Middle frontal gyrus (tissue), 1 donor: ENCODE measurements around the gene PARS2.
A peak's percentile ranks its signal among the peaks of the same experiment; 100 is the strongest.

Experiments used
- DNase-seq: peaks from one replicate; pipeline ENCODE4 v3.0.0-alpha.2; 2015; ENCODE audit warnings: low spot score; ENCODE audit errors: extremely low spot score

PARS2 gene

DNA sequence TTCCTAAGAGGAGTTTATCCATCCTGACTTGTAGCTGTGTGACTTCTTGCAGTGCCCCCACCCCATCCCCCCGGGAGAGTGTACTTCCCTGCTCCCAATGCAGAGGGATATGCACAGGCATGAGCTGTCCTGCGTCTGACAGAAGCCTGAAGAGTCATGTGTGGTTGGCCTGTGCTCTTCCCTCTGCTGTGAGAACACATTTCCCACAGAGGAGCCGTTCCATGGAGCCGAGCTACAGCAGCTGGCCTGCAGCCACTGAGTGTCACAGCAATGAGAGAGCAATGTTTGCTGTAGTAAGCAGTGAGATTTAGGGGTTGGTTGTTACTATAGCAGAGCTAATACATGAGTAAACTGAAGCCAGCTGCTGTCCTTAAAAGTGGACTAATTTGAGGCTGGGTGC, 22.0 kb downstream of the PARS2 start:
- DNase-seq: no peak

- no peak for DNase-seq
These were observed 22.8 kb downstream of the PARS2 start for GRCh38 chr1:54741531-54741930.

DNA sequence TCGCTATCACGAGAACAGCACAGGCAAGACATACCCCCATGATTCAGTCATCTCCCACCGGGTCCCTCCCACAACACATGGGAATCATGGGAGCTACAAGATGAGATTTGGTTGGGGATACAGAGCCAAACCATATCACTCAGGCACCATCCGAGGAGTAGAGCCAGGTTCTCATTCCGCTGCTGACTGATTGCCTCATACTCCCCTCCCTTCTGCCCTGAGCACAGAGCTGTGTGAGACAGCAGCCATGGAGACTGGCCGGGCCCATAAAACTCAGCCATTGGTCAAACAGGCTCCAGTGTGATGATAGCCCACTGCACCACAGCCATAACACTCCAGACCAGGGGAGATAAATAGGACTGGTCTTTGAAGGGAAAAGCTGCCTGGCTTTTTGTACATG, 26.1 kb downstream of the PARS2 start:
- no peak for DNase-seq

DNA sequence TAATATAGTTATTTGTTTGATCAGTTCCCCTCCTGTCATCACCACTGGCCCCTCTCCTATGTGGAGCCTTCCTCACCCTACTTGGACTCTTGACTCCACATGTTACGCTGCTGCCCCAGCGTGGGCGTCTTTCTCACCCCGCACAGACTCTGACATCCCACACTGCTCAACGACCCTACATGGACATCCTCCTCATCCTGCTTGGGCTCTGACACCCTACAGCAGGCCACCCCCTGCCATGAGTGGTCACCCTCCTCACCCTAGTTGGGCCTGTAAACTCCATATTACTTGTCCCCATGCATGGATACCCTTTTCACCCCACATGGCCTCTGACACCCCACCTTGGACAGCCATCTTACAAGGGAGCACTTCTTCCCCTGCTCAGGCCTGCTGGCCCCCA, 27.6 kb downstream of the PARS2 start:
- DNase-seq: no peak

DNA sequence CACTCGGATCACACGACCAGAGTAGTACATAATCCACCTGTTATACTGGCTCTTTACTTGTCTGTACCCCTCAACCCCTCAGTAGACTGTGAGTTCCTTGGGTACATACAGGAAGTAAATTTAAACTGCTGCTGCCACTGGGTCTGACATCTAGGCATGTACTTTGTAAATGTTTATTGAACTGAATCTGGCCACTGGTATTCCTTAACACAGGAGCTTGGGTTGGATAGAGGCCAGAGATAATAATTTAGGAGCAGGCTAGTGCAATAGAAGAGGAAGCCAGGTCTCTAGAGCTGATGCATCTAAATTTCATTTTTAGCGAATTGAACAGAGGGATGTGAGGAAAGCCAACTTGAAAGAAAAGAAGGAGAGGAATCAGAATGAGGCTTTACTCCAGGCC, 36.3 kb downstream of the PARS2 start:
- DNase-seq: no peak

GRCh38 chr1:54724771-54725170, 39.6 kb downstream of the PARS2 start:
- no peak for DNase-seq

- DNase-seq: no peak
These were observed 40.3 kb downstream of the PARS2 start for GRCh38 chr1:54723985-54724384.

- DNase-seq: no peak
These were observed 42.6 kb downstream of the PARS2 start for GRCh38 chr1:54721719-54722118.

DNA sequence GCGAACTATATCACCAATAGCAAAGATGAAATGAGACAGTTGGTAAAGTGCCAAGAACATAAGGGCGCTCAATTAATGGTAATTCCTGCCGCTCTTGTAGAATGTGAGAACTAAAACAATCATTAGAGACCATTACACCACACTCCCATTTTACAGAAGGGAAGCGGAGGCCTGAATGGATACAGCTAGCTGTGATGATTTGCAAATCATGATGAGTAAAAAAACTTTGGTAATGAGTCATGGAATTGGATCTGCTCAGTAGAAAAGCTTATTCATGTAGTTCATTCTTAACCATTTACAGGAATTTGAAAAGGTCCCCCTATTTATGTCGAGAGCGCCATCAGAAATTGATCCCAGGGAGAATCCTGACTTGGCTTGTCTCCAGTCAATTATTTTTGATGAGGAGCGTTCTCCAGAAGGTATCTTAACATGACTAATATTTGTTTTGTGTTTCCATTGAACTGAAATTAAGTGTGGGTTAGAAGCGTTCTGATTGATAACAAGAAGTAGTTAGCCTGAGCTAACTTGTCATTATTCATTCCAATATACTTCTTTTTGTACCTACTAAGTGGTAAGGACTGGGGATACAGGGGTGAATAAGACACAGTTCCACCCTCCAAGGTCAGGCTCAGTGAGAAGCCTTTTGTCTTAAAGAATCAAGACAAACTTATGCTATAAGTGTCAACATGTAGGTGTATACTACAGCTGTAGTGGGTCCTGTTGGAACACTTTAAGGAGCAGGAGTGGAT, 47.9 kb downstream of the PARS2 start:
- no peak for DNase-seq

DNA sequence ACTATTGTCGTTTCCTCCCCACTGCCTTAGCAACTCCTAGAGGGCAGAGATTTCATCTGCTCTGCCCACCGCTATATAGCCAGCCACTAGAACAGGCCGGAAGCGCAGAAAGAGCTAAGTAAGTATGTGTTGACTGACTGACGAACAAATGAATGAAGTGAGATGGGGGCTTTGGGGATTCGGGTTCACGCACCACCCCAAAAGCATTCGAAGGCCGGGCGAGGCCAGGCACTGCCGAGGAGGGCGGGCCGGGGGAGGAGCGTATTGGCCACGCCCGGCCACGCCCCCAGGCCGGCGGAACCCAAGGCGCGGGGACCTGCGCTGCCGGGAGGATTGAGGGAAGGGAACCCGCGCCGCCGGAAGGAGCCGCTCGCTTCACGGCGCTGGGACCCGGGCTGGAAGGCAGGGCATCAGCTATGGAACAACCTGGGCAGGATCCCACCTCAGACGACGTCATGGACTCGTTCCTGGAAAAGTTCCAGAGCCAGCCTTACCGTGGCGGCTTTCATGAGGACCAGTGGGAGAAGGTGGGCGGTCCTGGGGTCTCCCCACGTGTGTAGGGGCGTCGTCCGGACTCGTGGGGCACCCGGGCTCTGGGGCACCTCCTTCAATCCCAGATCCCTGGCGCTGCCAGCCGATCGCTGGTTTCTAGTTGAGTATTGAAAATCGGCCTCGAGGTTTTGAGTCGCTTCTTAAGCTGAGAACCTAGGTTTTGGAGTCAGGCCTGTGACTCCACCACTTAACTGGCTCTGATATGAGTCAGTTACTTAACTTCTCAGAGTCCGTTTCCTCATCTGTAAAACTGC, 48.6 kb downstream of the PARS2 start, which contains the start of gene TTC4:
TTC4 (plus strand) TSS at position 369 of the 806 bp plus-strand sequence; CDS start at position 417, 48 bp downstream.
- DNase-seq: peak; percentile 65

DNA sequence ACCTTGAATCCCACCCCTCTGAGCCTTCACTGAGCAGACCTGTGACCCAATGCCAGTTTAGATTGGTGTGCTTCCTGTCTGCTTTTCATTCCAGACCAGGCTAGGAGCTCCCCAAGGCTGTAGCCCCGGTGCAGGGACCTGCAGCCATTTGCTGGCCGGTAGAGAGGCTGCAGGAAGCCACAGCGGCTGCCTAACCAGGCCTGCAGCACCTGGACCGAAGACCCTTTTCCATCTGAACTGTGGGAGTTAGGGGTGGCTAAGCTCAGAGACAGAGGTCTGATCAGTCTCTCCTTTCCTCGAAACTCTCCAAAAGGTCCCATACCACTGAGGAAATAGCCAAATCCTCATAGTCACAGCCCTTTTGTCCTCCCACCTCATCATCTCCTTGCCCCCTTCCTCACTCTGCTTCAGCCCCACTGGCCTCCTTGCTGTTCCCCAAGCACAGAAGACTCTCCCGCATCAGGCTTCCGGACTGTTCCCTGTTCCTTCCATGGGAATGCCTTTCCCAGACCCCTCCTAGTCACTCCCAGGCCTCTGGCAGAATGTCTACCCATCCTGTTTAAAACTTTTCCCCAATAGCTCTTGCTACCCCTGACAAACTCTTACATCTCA, 49.3 kb downstream of the PARS2 start:
- no peak for DNase-seq

DNA sequence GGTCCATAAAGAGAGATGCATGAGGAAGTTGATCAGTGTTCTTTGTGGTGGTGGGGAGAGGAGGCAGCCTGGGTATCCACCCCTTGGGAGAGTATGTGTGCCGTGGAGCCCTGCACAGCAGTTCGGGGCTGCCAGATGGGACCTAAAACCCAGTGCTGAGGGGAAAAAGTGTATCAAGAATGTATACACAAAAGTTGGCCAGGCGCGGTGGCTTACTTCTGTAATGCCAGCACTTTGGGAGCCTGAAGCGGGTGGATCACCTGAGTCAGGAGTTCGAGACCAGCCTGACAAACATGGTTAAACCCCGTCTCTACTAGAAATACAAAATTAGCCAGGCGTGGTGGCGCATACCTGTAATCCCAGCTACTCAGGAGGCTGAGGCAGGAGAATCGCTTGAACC, 52.8 kb downstream of the PARS2 start:
- DNase-seq: no peak

DNA sequence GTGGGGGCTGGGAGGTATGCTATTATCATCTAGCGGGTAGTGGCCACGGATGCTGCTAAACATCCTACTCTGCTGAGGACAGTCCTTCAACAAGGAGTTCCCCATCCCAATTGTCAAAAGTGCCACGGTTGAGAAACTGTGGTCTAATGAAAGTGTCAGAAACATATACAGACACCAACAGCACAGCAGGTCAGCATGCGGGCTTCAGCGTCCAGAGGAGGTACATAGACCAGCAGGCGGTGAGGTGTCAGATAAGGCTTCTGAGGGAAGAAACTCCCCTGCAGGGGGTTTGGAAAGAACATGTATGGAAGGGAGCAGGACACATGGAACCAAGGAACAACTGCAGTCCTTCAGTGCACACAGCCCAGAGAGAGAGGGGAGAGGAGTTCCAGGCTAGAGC, 53.5 kb downstream of the PARS2 start:
- DNase-seq: no peak

GRCh38 chr1:54710434-54710833, 53.9 kb downstream of the PARS2 start:
- DNase-seq: no peak

- DNase-seq: no peak
These were observed 54.6 kb downstream of the PARS2 start for GRCh38 chr1:54709547-54710292.

DNA sequence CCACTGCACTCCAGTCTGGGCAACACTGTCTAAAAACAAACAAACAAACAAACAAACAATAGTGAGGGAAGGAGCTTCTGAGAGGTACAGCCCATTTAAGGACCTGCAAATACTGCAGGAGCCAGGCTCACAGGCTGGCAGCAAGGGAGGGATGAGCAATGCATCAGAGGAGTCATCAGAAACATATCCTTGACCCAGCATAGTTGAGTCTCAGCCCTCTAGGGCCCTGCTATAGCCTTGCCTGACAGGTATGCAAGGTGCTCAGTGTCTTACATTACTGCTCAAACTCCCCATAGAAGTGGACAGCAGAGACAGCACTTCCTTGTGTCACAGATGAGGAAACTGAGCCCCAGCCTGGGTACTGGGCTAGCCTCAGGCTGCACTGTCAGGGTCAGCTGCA, 55.9 kb downstream of the PARS2 start:
- DNase-seq: no peak
